ENCODE measurements around the gene WDR1. TPM values are rescaled to one million over a fixed set of nuclear protein-coding genes. Genes with fewer than 3 reads are reported as not detected.
A peak's percentile ranks its signal among the peaks of the same experiment; 100 is the strongest.

WDR1 gene
- total RNA-seq, 1 experiment from 2014 or later = 227 TPM

- no peak overlapping the region for H3K27ac ChIP-seq (ENCODE audit: low read depth, low read length, poor library complexity, severe bottlenecking)
- H3K4me3 ChIP-seq (ENCODE audit: low read depth, low read length, poor library complexity, severe bottlenecking) = no peak overlapping the region
- H3K9me3 ChIP-seq (ENCODE audit: low read depth, low read length, poor library complexity, severe bottlenecking) = no peaks in the 10 kb centered on the region
- H3K36me3 ChIP-seq (ENCODE audit: insufficient read depth, low read length, poor library complexity, severe bottlenecking) = peaks cover 48% of the 10 kb centered on the region
- DNase-seq (ENCODE audit: low spot score) = no peak
- H3K27me3 ChIP-seq (replicated peaks; ENCODE audit: insufficient read depth, low read depth, low read length, poor library complexity) = no peaks in the 10 kb centered on the region
- BruUV-seq (replicated peaks) = no TSS peak
- ChIA-PET POLR2A (ENCODE audit: low non-redundant PET) (no interaction called here), CTCF (no interaction called here)
- TF ChIP-seq EZH2 (IDR thresholded peaks at IDR 0.05; ENCODE audit: borderline replicate concordance, low read depth, low read length, poor library complexity, severe bottlenecking) (no peak), CTCF (conservative IDR thresholded peaks at IDR 0.05; ENCODE audit: low read depth, low read length) (no peak)
- no peaks in the 10 kb centered on the region for H3K4me1 ChIP-seq (ENCODE audit: insufficient read depth, low read length, poor library complexity, severe bottlenecking)
- intact Hi-C loops (cut with micrococcal nuclease; ENCODE audit: unreplicated experiment) = no loop called here
Observed at GRCh38 chr4:10090467-10091250, 25.9 kb downstream of the WDR1 start.

- POLR2A ChIA-PET (ENCODE audit: low non-redundant PET) = no interaction called here
- CTCF ChIA-PET = no interaction called here
- no TSS peak for BruUV-seq (replicated peaks)
- Histone ChIP-seq H3K9me3 (ENCODE audit: low read depth, low read length, poor library complexity, severe bottlenecking) (no peaks in the 10 kb centered on the region), H3K4me1 (ENCODE audit: insufficient read depth, low read length, poor library complexity, severe bottlenecking) (no peaks in the 10 kb centered on the region), H3K4me3 (ENCODE audit: low read depth, low read length, poor library complexity, severe bottlenecking) (no peak overlapping the region), H3K36me3 (ENCODE audit: insufficient read depth, low read length, poor library complexity, severe bottlenecking) (peaks cover 52% of the 10 kb centered on the region), H3K27ac (ENCODE audit: low read depth, low read length, poor library complexity, severe bottlenecking) (no peak overlapping the region), H3K27me3 (replicated peaks; ENCODE audit: insufficient read depth, low read depth, low read length, poor library complexity) (no peaks in the 10 kb centered on the region)
- DNase-seq (ENCODE audit: low spot score) = no peak
- TF ChIP-seq CTCF (conservative IDR thresholded peaks at IDR 0.05; ENCODE audit: low read depth, low read length) (peak; percentile 25; the same call in 1 of the 2 replicates), EZH2 (IDR thresholded peaks at IDR 0.05; ENCODE audit: borderline replicate concordance, low read depth, low read length, poor library complexity, severe bottlenecking) (no peak)
- intact Hi-C loops (cut with micrococcal nuclease; ENCODE audit: unreplicated experiment) = no loop called here
Observed at GRCh38 chr4:10089346-10089745, 27.3 kb downstream of the WDR1 start.

- BruUV-seq (replicated peaks) = no TSS peak
- H3K27ac ChIP-seq (ENCODE audit: low read depth, low read length, poor library complexity, severe bottlenecking) = no peak overlapping the region
- CTCF ChIA-PET = no interaction called here
- H3K4me3 ChIP-seq (ENCODE audit: low read depth, low read length, poor library complexity, severe bottlenecking) = no peak overlapping the region
- H3K27me3 ChIP-seq (replicated peaks; ENCODE audit: insufficient read depth, low read depth, low read length, poor library complexity) = no peaks in the 10 kb centered on the region
- no peak for TF ChIP-seq EZH2 (IDR thresholded peaks at IDR 0.05; ENCODE audit: borderline replicate concordance, low read depth, low read length, poor library complexity, severe bottlenecking)
- TF ChIP-seq CTCF (conservative IDR thresholded peaks at IDR 0.05; ENCODE audit: low read depth, low read length) = no peak
- no peak for DNase-seq (ENCODE audit: low spot score)
- no peaks in the 10 kb centered on the region for H3K9me3 ChIP-seq (ENCODE audit: low read depth, low read length, poor library complexity, severe bottlenecking)
- H3K36me3 ChIP-seq (ENCODE audit: insufficient read depth, low read length, poor library complexity, severe bottlenecking) = peaks cover 56% of the 10 kb centered on the region
- intact Hi-C loops (cut with micrococcal nuclease; ENCODE audit: unreplicated experiment) = no loop called here
- POLR2A ChIA-PET (ENCODE audit: low non-redundant PET) = no interaction called here
- no peaks in the 10 kb centered on the region for H3K4me1 ChIP-seq (ENCODE audit: insufficient read depth, low read length, poor library complexity, severe bottlenecking)
Observed at GRCh38 chr4:10088135-10089010, 28.2 kb downstream of the WDR1 start.
